IMR-90 (cell line): ENCODE data around the gene WDR1. TPM values are rescaled to one million over a fixed set of nuclear protein-coding genes. Genes with fewer than 3 reads are reported as not detected.

ENCODE experiments used
- microRNA-seq, 2 experiments: library from miRNA; stranded (forward) in 1 of 2; unstranded in 1 of 2; fragments of 10-50 nt in 1 of 2; fragments of <30 nt in 1 of 2; gene quantifications in 1 of 2; microRNA quantifications in 1 of 2; one replicate each; pipeline versions ENCODE3 to v1.1.0; 2013 to 2020; ENCODE audit not compliant: insufficient read depth in 1 of 2, insufficient read length in 1 of 2, unreplicated experiment in 1 of 2
- polyA plus RNA-seq, 3 experiments: library from polyadenylated mRNA; depleted of rRNA; stranded (reverse); fragments of >200 nt; gene quantifications; 2 replicates each; pipeline ENCODE4 v1.2.3, GENCODE V29; 2012; ENCODE audit warnings: low replicate concordance in 1 of 3
- small RNA-seq, 5 experiments: library from RNA; depleted of rRNA; stranded (forward); fragments of <200 nt; gene quantifications; one replicate each; pipeline ENCODE3, GENCODE V24; 2012
- total RNA-seq: library from RNA; depleted of rRNA; stranded (reverse); fragments of >200 nt; gene quantifications from 2 replicates; pipeline ENCODE4 v1.2.3, GENCODE V29; 2012; rRNA removed

The WDR1 gene
- total and polyA plus RNA-seq, 2 of the 4 experiments (the other 2 are of a cell fraction), result 725 to 992 TPM

Small RNA genes within 50 kb of the gene (microRNA-seq; reads per million reads assigned to microRNA genes)
- not detected for gene AC093664.1 (ENCODE audit: insufficient read depth, insufficient read length)
- gene MIR3138 (ENCODE audit: insufficient read depth in 1 of 2, insufficient read length in 1 of 2, unreplicated experiment in 1 of 2), result 3.7 to 50.6 reads per million in 2 experiments
- not detected for gene RNA5SP155 (ENCODE audit: insufficient read depth, insufficient read length)

Small RNA genes within 50 kb of the gene (small RNA-seq; reads per million reads assigned to genes)
- gene AC093664.1 (0 reads per million in 5 experiments), gene MIR3138 (0 to 1.2 (median 0.33) reads per million in 5 experiments), gene RNA5SP155 (0 reads per million in 5 experiments)

Other genes starting within 250 kb of the WDR1 start
- 0.56 and 0.72 TPM in 2 replicates for gene SLC2A9, start 95.3 kb downstream of the WDR1 start, total RNA-seq
- gene SLC2A9, start 95.3 kb downstream of the WDR1 start, polyA plus RNA-seq (2012; rRNA removed), result 1.0 and 2.1 TPM in 2 replicates